ENCODE results near the gene IQGAP1.

The IQGAP1 gene

DNA sequence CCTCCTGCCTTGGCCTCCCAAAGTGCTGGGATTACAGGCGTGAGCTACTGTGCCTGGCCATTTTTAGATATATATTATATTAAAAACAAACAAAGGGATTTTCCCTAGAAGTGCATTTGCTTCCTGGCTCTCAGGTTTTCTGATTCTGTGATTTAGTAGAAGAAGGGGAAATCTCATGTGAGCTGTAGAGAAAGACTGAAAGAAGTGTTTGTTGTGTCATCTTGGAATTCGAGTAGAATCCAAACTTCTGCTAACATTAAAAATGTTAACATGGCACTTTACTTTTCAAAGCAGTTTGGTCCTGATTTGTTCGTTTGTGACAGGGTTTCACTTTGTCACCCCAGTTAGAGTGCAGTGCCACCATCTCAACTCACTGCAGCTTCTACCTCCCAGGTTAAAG is 34.9 kb downstream of the IQGAP1 start:
- H3K4me1 ChIP-seq (ENCODE audit: insufficient read depth, low read length, severe bottlenecking), result peaks cover 36% of the 10 kb centered on the region

DNA sequence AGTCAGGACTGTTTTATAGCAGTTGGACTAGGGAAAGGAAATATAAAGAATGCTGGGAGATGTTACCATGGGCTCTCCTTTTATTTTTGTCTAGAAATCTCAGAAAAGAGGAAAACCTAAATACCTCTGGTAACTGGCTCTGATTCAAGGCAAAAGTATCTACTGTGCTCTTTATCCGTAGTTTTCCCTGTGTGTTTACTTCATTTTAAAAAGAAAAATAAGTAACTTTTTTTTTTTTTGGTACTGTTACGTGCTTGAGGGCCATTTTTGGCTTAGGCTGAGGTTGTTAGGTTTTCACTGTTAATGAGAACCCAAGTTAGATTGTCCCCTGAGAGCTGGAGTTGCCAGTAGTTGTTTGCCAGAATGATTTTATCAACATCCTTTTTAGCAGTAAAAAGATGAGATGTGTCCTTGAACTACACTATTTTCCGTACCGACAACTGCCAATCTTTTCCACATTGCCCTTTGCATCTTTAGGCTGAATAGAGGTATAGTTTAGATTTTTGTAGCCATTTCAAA is 35.8 kb downstream of the IQGAP1 start:
- Histone ChIP-seq H3K4me2 (ENCODE audit: low read length) (no peak overlapping the region), H4K20me1 (ENCODE audit: insufficient read depth, low read length) (no peaks in the 10 kb centered on the region), H3K4me3 (ENCODE audit: low read depth, low read length, poor library complexity, severe bottlenecking) (no peak overlapping the region), H2AFZ (ENCODE audit: low read length) (no peak overlapping the region), H3K79me2 (ENCODE audit: insufficient read depth, low read length) (peaks cover 53% of the 10 kb centered on the region), H3F3A (ENCODE audit: insufficient read depth, low read length) (no peaks in the 10 kb centered on the region), H3K4me1 (ENCODE audit: insufficient read depth, low read length, severe bottlenecking) (peaks cover 27% of the 10 kb centered on the region), H3K9ac (ENCODE audit: low read length) (no peak overlapping the region), H3K36me3 (ENCODE audit: insufficient read depth, low read length) (peaks cover 16% of the 10 kb centered on the region), H3K27ac (ENCODE audit: low read depth, low read length, poor library complexity, severe bottlenecking) (no peak overlapping the region), H3K9me2 (ENCODE audit: low read depth, low read length) (no peaks in the 10 kb centered on the region), H3K9me3 (ENCODE audit: low read length) (no peaks in the 10 kb centered on the region), H3K27me3 (ENCODE audit: insufficient read depth, low read length) (no peaks in the 10 kb centered on the region)
- TF ChIP-seq EZH2 (IDR thresholded peaks at IDR 0.05; ENCODE audit: borderline replicate concordance, low read length), result no peak
- TF ChIP-seq, protein P1, sequence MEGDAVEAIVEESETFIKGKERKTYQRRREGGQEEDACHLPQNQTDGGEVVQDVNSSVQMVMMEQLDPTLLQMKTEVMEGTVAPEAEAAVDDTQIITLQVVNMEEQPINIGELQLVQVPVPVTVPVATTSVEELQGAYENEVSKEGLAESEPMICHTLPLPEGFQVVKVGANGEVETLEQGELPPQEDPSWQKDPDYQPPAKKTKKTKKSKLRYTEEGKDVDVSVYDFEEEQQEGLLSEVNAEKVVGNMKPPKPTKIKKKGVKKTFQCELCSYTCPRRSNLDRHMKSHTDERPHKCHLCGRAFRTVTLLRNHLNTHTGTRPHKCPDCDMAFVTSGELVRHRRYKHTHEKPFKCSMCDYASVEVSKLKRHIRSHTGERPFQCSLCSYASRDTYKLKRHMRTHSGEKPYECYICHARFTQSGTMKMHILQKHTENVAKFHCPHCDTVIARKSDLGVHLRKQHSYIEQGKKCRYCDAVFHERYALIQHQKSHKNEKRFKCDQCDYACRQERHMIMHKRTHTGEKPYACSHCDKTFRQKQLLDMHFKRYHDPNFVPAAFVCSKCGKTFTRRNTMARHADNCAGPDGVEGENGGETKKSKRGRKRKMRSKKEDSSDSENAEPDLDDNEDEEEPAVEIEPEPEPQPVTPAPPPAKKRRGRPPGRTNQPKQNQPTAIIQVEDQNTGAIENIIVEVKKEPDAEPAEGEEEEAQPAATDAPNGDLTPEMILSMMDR (IDR thresholded peaks at IDR 0.05; ENCODE audit: low read length), result no peak

More for the DNA sequence above, 34.9 kb downstream of the IQGAP1 start:
- H3K9me2 ChIP-seq (ENCODE audit: low read depth, low read length), result no peaks in the 10 kb centered on the region
- H3K79me2 ChIP-seq (ENCODE audit: insufficient read depth, low read length), result peaks cover 62% of the 10 kb centered on the region
- peaks cover 16% of the 10 kb centered on the region for H3K36me3 ChIP-seq (ENCODE audit: insufficient read depth, low read length)
- H3K27ac ChIP-seq (ENCODE audit: low read depth, low read length, poor library complexity, severe bottlenecking), result no peak overlapping the region
- TF ChIP-seq, protein P1 (IDR thresholded peaks at IDR 0.05; ENCODE audit: low read length), result no peak
- no peak for TF ChIP-seq EZH2 (IDR thresholded peaks at IDR 0.05; ENCODE audit: borderline replicate concordance, low read length)
- H3K4me2 ChIP-seq (ENCODE audit: low read length), result no peak overlapping the region
- no peaks in the 10 kb centered on the region for H4K20me1 ChIP-seq (ENCODE audit: insufficient read depth, low read length)
- no peak overlapping the region for H3K4me3 ChIP-seq (ENCODE audit: low read depth, low read length, poor library complexity, severe bottlenecking)
- no peak overlapping the region for H2AFZ ChIP-seq (ENCODE audit: low read length)
- H3K9me3 ChIP-seq (ENCODE audit: low read length), result no peaks in the 10 kb centered on the region
- no peak overlapping the region for H3K9ac ChIP-seq (ENCODE audit: low read length)
- no peaks in the 10 kb centered on the region for H3F3A ChIP-seq (ENCODE audit: insufficient read depth, low read length)
- no peaks in the 10 kb centered on the region for H3K27me3 ChIP-seq (ENCODE audit: insufficient read depth, low read length)

DNA sequence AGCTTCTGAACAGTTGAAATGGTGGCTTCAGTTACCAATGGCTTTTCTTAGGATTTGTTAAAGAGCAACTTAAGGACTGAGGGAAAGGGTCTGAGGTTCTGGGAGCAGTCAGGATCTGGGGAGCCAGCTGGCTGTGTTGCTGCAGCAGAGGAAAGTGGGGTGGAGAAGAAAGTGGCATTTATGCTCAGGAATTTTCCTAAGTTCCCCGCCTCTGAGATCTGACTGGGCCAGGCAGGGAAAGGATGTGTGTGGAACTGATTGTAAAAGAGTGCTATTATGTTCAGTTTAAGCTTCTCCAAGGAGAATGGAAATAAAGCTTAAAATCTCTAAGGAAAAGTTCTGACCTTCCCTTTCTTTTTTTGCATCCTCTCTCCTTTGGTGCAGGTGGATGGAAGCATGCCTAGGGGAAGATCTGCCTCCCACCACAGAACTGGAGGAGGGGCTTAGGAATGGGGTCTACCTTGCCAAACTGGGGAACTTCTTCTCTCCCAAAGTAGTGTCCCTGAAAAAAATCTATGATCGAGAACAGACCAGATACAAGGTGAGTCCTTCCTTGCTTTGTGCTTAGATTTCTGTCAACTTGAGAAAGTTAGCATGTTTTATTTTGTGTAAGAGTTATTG is 37.8 kb downstream of the IQGAP1 start:
- Histone ChIP-seq H3K27ac (ENCODE audit: low read depth, low read length, poor library complexity, severe bottlenecking) (no peak overlapping the region), H2AFZ (ENCODE audit: low read length) (no peak overlapping the region), H3K27me3 (ENCODE audit: insufficient read depth, low read length) (no peaks in the 10 kb centered on the region), H3K79me2 (ENCODE audit: insufficient read depth, low read length) (peaks cover 33% of the 10 kb centered on the region), H3K36me3 (ENCODE audit: insufficient read depth, low read length) (peaks cover 33% of the 10 kb centered on the region), H3K4me1 (ENCODE audit: insufficient read depth, low read length, severe bottlenecking) (peaks cover 12% of the 10 kb centered on the region), H3K4me2 (ENCODE audit: low read length) (no peak overlapping the region), H3K9me2 (ENCODE audit: low read depth, low read length) (no peaks in the 10 kb centered on the region), H3K9me3 (ENCODE audit: low read length) (no peaks in the 10 kb centered on the region), H4K20me1 (ENCODE audit: insufficient read depth, low read length) (no peaks in the 10 kb centered on the region), H3K9ac (ENCODE audit: low read length) (no peak overlapping the region), H3F3A (ENCODE audit: insufficient read depth, low read length) (no peaks in the 10 kb centered on the region), H3K4me3 (ENCODE audit: low read depth, low read length, poor library complexity, severe bottlenecking) (no peak overlapping the region)
- TF ChIP-seq, protein P1 (IDR thresholded peaks at IDR 0.05; ENCODE audit: low read length), result no peak
- TF ChIP-seq EZH2 (IDR thresholded peaks at IDR 0.05; ENCODE audit: borderline replicate concordance, low read length), result no peak

Data from OCI-LY1 (cell line).